GM23338 (cell line): ENCODE data around the gene RNF213. TPM values are rescaled to one million over a fixed set of nuclear protein-coding genes. Genes with fewer than 3 reads are reported as not detected.
"Not testable (repeated sequence)": the region's sequence is repeated elsewhere in the genome, so short reads cannot be mapped to it uniquely, and the experiment has no call there.

Source experiments
- ATAC-seq: fragments of 200-7000 bp; cut with Tn5 transposase; 3 replicates; pipeline ENCODE4 v1.9.1; 2020
- DNase-seq: peaks from one replicate; pipeline ENCODE4 v3.0.0-alpha.2; 2015; ENCODE audit warnings: low spot score
- H2AFZ ChIP-seq: fragments of 200-600 bp; sonication (generic); 2 replicates; pipeline ENCODE4 v1.8.0; 2016; ENCODE audit warnings: antibody characterized with exemption, mild to moderate bottlenecking, moderate library complexity
- H3F3A ChIP-seq: fragments of 200-600 bp; sonication (generic); replicated peaks from 2 replicates; pipeline ENCODE4 v1.8.0; 2017; ENCODE audit warnings: antibody characterized with exemption, mixed run types, low read depth
- H3K27ac ChIP-seq: fragments of 200-600 bp; sonication (generic); 2 replicates; pipeline ENCODE4 v1.6.1; 2016; ENCODE audit warnings: low read depth
- H3K27me3 ChIP-seq: fragments of 200-600 bp; sonication (generic); 2 replicates; pipeline ENCODE4 v1.8.0; 2016; ENCODE audit warnings: mild to moderate bottlenecking, mixed run types, moderate library complexity; ENCODE audit not compliant: insufficient read depth
- H3K36me3 ChIP-seq: fragments of 200-600 bp; sonication (generic); 2 replicates; pipeline ENCODE4 v1.8.0; 2016; ENCODE audit warnings: mild to moderate bottlenecking; ENCODE audit not compliant: insufficient read depth
- H3K4me1 ChIP-seq: fragments of 200-600 bp; sonication (generic); 2 replicates; pipeline ENCODE4 v1.8.0; 2016; ENCODE audit warnings: mild to moderate bottlenecking, moderate library complexity; ENCODE audit not compliant: insufficient read depth
- H3K4me2 ChIP-seq: fragments of 200-600 bp; sonication (generic); 2 replicates; pipeline ENCODE4 v1.7.1; 2017; ENCODE audit warnings: mixed run types
- H3K4me3 ChIP-seq: fragments of 200-600 bp; sonication (generic); 2 replicates; pipeline ENCODE4 v1.6.1; 2016; ENCODE audit warnings: mixed run types
- H3K79me2 ChIP-seq: fragments of 200-600 bp; sonication (generic); replicated peaks from 2 replicates; pipeline ENCODE4 v1.8.0; 2017; ENCODE audit warnings: mild to moderate bottlenecking; ENCODE audit not compliant: insufficient read depth
- H3K9me2 ChIP-seq: fragments of 200-600 bp; sonication (generic); 2 replicates; pipeline ENCODE4 v1.8.0; 2017; ENCODE audit not compliant: insufficient read depth
- H4K20me1 ChIP-seq: fragments of 200-600 bp; sonication (generic); replicated peaks from 2 replicates; pipeline ENCODE4 v1.8.0; 2017; ENCODE audit warnings: mild to moderate bottlenecking; ENCODE audit not compliant: insufficient read depth
- H3K27ac Mint-ChIP-seq: 2 replicates; pipeline ENCODE4 v1.8.0; 2020; ENCODE audit warnings: inconsistent platforms, mild to moderate bottlenecking, moderate library complexity, mixed read lengths
- H3K27me3 Mint-ChIP-seq: 3 replicates; pipeline ENCODE4 v1.8.0; 2022; ENCODE audit warnings: low read depth, mild to moderate bottlenecking, moderate library complexity, mixed read lengths, inconsistent platforms; ENCODE audit not compliant: insufficient read depth, poor library complexity
- H3K36me3 Mint-ChIP-seq: 3 replicates; pipeline ENCODE4 v1.8.0; 2021; ENCODE audit warnings: low read depth, mild to moderate bottlenecking, inconsistent platforms, moderate library complexity, mixed read lengths
- H3K4me1 Mint-ChIP-seq: 3 replicates; pipeline ENCODE4 v1.8.0; 2020; ENCODE audit warnings: mild to moderate bottlenecking, inconsistent platforms, mixed read lengths
- H3K4me3 Mint-ChIP-seq: 3 replicates; pipeline ENCODE4 v1.8.0; 2021; ENCODE audit warnings: moderate library complexity, mild to moderate bottlenecking, inconsistent platforms, mixed read lengths
- H3K9me3 Mint-ChIP-seq: 3 replicates; pipeline ENCODE4 v1.8.0; 2020; ENCODE audit warnings: moderate library complexity, mild to moderate bottlenecking, inconsistent platforms, mixed read lengths
- CREB1 ChIP-seq: fragments of 250-450 bp; sonication (Bioruptor Pico); IDR thresholded peaks from 2 replicates; pipeline ENCODE4 v1.5.0; 2020; ENCODE audit warnings: low read depth, mild to moderate bottlenecking, moderate library complexity
- EZH2phosphoT487 ChIP-seq: fragments of 200-600 bp; sonication (generic); IDR thresholded peaks from one replicate; pipeline ENCODE4 v1.8.1; 2018; ENCODE audit warnings: antibody characterized with exemption; ENCODE audit not compliant: unreplicated experiment
- JUNB ChIP-seq: IDR thresholded peaks from one replicate; pipeline ENCODE4 v1.6.1; 2016; ENCODE audit warnings: antibody characterized with exemption; ENCODE audit not compliant: unreplicated experiment
- POLR2AphosphoS5 ChIP-seq: IDR thresholded peaks from 2 replicates; pipeline ENCODE4 v1.6.1; 2016; ENCODE audit warnings: antibody characterized with exemption, low read depth
- ZNF114 ChIP-seq: fragments of 250-450 bp; sonication (Bioruptor Pico); IDR thresholded peaks from 2 replicates; pipeline ENCODE4 v1.5.0; 2020; ENCODE audit warnings: mild to moderate bottlenecking, moderate library complexity
- polyA plus RNA-seq: library from polyadenylated mRNA; unstranded; fragments of >200 nt; fragmentation: Nextera tagmentation; extraction: Ambion mirVana; gene quantifications from 2 replicates; pipeline ENCODE4 v1.2.1, GENCODE V29; 2016
- total RNA-seq: library from RNA; depleted of rRNA; stranded (reverse); fragments of >200 nt; shearing (Covaris generic); gene quantifications from 2 replicates; pipeline ENCODE4 v1.2.3, GENCODE V29; 2014

RNF213 gene
- total and polyA plus RNA-seq, 2 experiments from 2014 or later, result 21.2 to 67.2 TPM

- Histone ChIP-seq H3K4me2 (no peak overlapping the region), H2AFZ (no peak overlapping the region), H4K20me1 (no peaks in the 10 kb centered on the region), H3K79me2 (no peaks in the 10 kb centered on the region), H3K9me2 (no peaks in the 10 kb centered on the region), H3F3A (no peaks in the 10 kb centered on the region), H3K27ac (no peak overlapping the region), H3K27me3 (peaks cover 6% of the 10 kb centered on the region), H3K4me1 (no peaks in the 10 kb centered on the region), H3K36me3 (no peaks in the 10 kb centered on the region), H3K4me3 (no peak overlapping the region)
- Mint-ChIP-seq H3K27ac (no peak overlapping the region), H3K4me1 (no peaks in the 10 kb centered on the region), H3K27me3 (peaks cover 6% of the 10 kb centered on the region), H3K9me3 (no peaks in the 10 kb centered on the region), H3K36me3 (no peaks in the 10 kb centered on the region), H3K4me3 (no peak overlapping the region)
- no peak for ATAC-seq
- DNase-seq, result no peak
- no peak for TF ChIP-seq CREB1 (CRISPR knock-in tag)
- TF ChIP-seq EZH2phosphoT487, result no peak
- TF ChIP-seq POLR2AphosphoS5, result no peak
- TF ChIP-seq ZNF114 (CRISPR knock-in tag), result no peak
Measured at GRCh38 chr17:80408872-80409271, 148.2 kb downstream of the RNF213 start.

- Histone ChIP-seq H2AFZ (no peak overlapping the region), H3K27me3 (peaks cover 13% of the 10 kb centered on the region), H3K4me1 (no peaks in the 10 kb centered on the region; the same call in 1 of the 2 replicates), H3F3A (no peaks in the 10 kb centered on the region), H3K79me2 (no peaks in the 10 kb centered on the region), H3K4me2 (no peak overlapping the region), H3K27ac (no peak overlapping the region), H4K20me1 (no peaks in the 10 kb centered on the region), H3K36me3 (no peaks in the 10 kb centered on the region), H3K9me2 (no peaks in the 10 kb centered on the region), H3K4me3 (no peak overlapping the region)
- no peaks in the 10 kb centered on the region for H3K9me3 Mint-ChIP-seq
- peaks cover 6% of the 10 kb centered on the region for H3K4me1 Mint-ChIP-seq
- TF ChIP-seq JUNB, result no peak
- H3K4me3 Mint-ChIP-seq, result no peak overlapping the region
- no peaks in the 10 kb centered on the region for H3K36me3 Mint-ChIP-seq
- no peak for DNase-seq
- no peak for ATAC-seq
- no peak overlapping the region for H3K27ac Mint-ChIP-seq
- H3K27me3 Mint-ChIP-seq, result peaks cover 14% of the 10 kb centered on the region
Measured at GRCh38 chr17:80409626-80410025, 149.0 kb downstream of the RNF213 start.

- not testable (repeated sequence) for H3K36me3 ChIP-seq, H3K4me1 Mint-ChIP-seq, H3K9me3 Mint-ChIP-seq, ATAC-seq, H3F3A ChIP-seq, H3K4me2 ChIP-seq, H2AFZ ChIP-seq, H3K4me3 Mint-ChIP-seq, DNase-seq, H3K4me1 ChIP-seq, H3K36me3 Mint-ChIP-seq, H4K20me1 ChIP-seq, H3K27ac ChIP-seq, H3K27ac Mint-ChIP-seq, H3K9me2 ChIP-seq, H3K4me3 ChIP-seq, H3K79me2 ChIP-seq
- H3K27me3 Mint-ChIP-seq, result peaks cover 14% of the 10 kb centered on the region
- peaks cover 13% of the 10 kb centered on the region for H3K27me3 ChIP-seq
Measured at GRCh38 chr17:80410441-80411087, 149.9 kb downstream of the RNF213 start.
